ENCODE results near the gene SEZ6.

DNA sequence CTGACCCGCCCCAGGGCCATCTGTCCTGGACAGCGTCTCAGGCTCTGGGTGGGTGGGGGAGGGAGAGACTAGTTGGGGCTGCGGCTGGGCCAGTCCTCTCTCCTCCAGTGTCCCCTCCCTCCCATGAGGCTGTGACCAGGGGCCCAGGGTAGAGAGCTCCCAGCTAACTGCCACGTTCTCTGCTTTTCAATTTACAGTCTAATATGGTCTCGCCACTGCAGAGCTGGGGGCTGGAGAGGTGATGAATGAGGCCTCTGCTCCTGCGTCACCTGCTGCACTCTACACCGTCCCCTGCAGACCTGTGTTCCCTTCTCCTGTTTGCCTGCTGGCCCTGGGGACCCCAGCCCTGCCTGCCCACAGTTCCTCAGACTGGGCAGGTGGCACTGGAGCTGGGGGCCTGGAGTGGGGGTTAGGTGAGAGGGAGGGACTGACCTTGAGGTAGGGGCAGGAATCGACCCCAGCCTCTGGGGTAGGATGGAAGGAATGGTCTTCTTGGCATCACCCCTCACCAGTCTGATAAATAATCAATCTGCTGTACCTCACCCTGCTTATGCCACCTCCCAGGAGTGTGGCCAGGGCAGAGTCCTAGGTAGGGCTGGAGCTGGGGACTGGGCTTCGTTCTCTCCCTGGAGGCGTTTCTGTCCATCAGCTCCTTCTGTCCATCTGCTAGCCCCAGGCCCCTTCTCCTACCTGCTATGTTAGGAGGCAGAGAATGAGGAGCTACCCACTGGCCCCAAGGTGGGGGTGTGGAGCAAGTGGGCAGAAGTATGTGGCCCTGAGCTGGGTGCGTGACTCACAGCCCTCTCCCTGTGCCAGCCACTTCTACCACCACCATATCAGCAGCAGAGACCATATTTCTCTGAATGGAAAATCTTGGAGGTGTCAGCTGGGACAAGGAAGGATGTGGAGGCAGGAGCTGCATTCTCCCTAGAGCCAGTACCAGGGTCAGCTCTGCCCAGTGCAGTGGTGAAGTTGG lies 12.9 kb downstream of the SEZ6 start:
- TF ChIP-seq POLR2A (IDR thresholded peaks at IDR 0.05): no peak
- TF ChIP-seq, protein P1, sequence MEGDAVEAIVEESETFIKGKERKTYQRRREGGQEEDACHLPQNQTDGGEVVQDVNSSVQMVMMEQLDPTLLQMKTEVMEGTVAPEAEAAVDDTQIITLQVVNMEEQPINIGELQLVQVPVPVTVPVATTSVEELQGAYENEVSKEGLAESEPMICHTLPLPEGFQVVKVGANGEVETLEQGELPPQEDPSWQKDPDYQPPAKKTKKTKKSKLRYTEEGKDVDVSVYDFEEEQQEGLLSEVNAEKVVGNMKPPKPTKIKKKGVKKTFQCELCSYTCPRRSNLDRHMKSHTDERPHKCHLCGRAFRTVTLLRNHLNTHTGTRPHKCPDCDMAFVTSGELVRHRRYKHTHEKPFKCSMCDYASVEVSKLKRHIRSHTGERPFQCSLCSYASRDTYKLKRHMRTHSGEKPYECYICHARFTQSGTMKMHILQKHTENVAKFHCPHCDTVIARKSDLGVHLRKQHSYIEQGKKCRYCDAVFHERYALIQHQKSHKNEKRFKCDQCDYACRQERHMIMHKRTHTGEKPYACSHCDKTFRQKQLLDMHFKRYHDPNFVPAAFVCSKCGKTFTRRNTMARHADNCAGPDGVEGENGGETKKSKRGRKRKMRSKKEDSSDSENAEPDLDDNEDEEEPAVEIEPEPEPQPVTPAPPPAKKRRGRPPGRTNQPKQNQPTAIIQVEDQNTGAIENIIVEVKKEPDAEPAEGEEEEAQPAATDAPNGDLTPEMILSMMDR (IDR thresholded peaks at IDR 0.05): no peak
- no peak for TF ChIP-seq POLR2AphosphoS5 (IDR thresholded peaks at IDR 0.05)
- no peak for TF ChIP-seq EP300 (IDR thresholded peaks at IDR 0.05)
